HG02840 (cell line): ENCODE measurements around the gene MXD4.
"Not testable (repeated sequence)": the region's sequence is repeated elsewhere in the genome, so short reads cannot be mapped to it uniquely, and the experiment has no call there.

Experiments
- ATAC-seq: cut with Tn5 transposase; IDR thresholded peaks from one replicate; pipeline ENCODE4 v1.9.1; 2021; ENCODE audit warnings: mild to moderate bottlenecking, moderate library complexity, moderate number of reproducible peaks; ENCODE audit not compliant: unreplicated experiment, low FRiP score

MXD4 gene

GRCh38 chr4:2241003-2241402 lies 20.9 kb downstream of the MXD4 start:
- no peak for ATAC-seq

GRCh38 chr4:2236944-2237666 lies 24.8 kb downstream of the MXD4 start:
- no peak for ATAC-seq

GRCh38 chr4:2231082-2231481 lies 30.8 kb downstream of the MXD4 start:
- no peak for ATAC-seq

GRCh38 chr4:2226261-2226660 lies 35.6 kb downstream of the MXD4 start:
- ATAC-seq, result no peak

GRCh38 chr4:2222838-2223237 lies 39.1 kb downstream of the MXD4 start:
- no peak for ATAC-seq

GRCh38 chr4:2221378-2221777 lies 40.5 kb downstream of the MXD4 start:
- not testable (repeated sequence) for ATAC-seq

GRCh38 chr4:2220016-2220630 lies 41.8 kb downstream of the MXD4 start:
- no peak for ATAC-seq

- no peak for ATAC-seq
Observed at GRCh38 chr4:2219233-2219760, 42.6 kb downstream of the MXD4 start.

GRCh38 chr4:2218436-2218835 lies 43.5 kb downstream of the MXD4 start:
- ATAC-seq, result no peak

GRCh38 chr4:2217726-2218125 lies 44.2 kb downstream of the MXD4 start:
- no peak for ATAC-seq

GRCh38 chr4:2212831-2213230 lies 49.1 kb downstream of the MXD4 start:
- ATAC-seq, result no peak

- ATAC-seq, result not testable (repeated sequence)
Observed at GRCh38 chr4:2202789-2203188, 59.1 kb downstream of the MXD4 start.
